A204.1 (cell line): ENCODE results near the gene FABP7.

Experiments used
- FAIRE-seq: peaks from 2 replicates; lab custom pipeline; 2012; peaks lifted over from hg19 to GRCh38; lab: Jason Lieb, UNC

FABP7 gene

GRCh38 chr6:122799140-122799745 lies 19.7 kb downstream of the FABP7 start:
- no peak for FAIRE-seq

- FAIRE-seq: no peak
Measured at GRCh38 chr6:122799916-122800686, 20.6 kb downstream of the FABP7 start.

- no peak for FAIRE-seq
Measured at GRCh38 chr6:122800906-122801305, 21.4 kb downstream of the FABP7 start.

GRCh38 chr6:122801397-122801796 lies 21.9 kb downstream of the FABP7 start:
- FAIRE-seq: no peak

GRCh38 chr6:122803171-122803661 lies 23.7 kb downstream of the FABP7 start:
- no peak for FAIRE-seq

GRCh38 chr6:122804962-122805485 lies 25.5 kb downstream of the FABP7 start:
- no peak for FAIRE-seq

- no peak for FAIRE-seq
Measured at GRCh38 chr6:122806291-122806690, 26.8 kb downstream of the FABP7 start.

- FAIRE-seq: no peak
Measured at GRCh38 chr6:122808121-122808885, 28.8 kb downstream of the FABP7 start.

- no peak for FAIRE-seq
Measured at GRCh38 chr6:122809001-122809400, 29.5 kb downstream of the FABP7 start.

GRCh38 chr6:122809691-122810090 lies 30.2 kb downstream of the FABP7 start:
- no peak for FAIRE-seq

GRCh38 chr6:122810189-122810588 lies 30.7 kb downstream of the FABP7 start:
- no peak for FAIRE-seq

GRCh38 chr6:122817358-122817757 lies 37.8 kb downstream of the FABP7 start:
- FAIRE-seq: no peak

- FAIRE-seq: no peak
Measured at GRCh38 chr6:122817766-122818165, 38.2 kb downstream of the FABP7 start.

- no peak for FAIRE-seq
Measured at GRCh38 chr6:122818866-122819265, 39.4 kb downstream of the FABP7 start.

- no peak for FAIRE-seq
Measured at GRCh38 chr6:122821095-122821494, 41.6 kb downstream of the FABP7 start.

- no peak for FAIRE-seq
Measured at GRCh38 chr6:122825163-122825562, 45.6 kb downstream of the FABP7 start.

GRCh38 chr6:122829456-122829855 lies 49.9 kb downstream of the FABP7 start:
- FAIRE-seq: no peak

- FAIRE-seq: no peak
Measured at GRCh38 chr6:122831511-122831910, 52.0 kb downstream of the FABP7 start.

GRCh38 chr6:122832459-122832858 lies 52.9 kb downstream of the FABP7 start:
- no peak for FAIRE-seq

- FAIRE-seq: no peak
Measured at GRCh38 chr6:122833021-122833491, 53.5 kb downstream of the FABP7 start.
